DMS79 treated with DMSO at 0.1 percent for 48 hours (cell line): ENCODE measurements around the gene PIGR.

Experiments
- DNase-seq: peaks from one replicate; lab custom pipeline; 2025; lab: John Stamatoyannopoulos, UW

Gene PIGR

GRCh38 chr1:206958144-206958543 is 11.9 kb upstream of the PIGR start:
- no peak for DNase-seq

DNA sequence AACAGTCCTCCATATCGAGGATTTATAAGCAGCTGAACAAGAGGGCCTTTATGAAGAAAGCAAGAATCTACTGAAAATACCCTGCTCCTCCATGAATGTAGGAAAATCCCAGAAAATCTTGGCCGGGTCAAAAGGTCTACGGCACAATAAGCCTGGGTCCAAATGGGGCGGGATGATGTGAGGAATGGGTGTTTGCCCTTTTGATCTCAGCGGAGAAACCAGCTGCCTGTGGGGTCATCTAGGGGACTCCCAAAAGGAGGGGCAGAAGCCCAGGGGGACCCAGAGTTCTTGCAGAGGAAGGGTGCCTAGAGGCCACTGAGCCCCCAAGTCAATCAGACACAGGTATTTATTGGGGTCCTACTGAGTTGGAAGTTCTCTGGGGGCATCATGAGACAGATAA is 11.4 kb upstream of the PIGR start:
- no peak for DNase-seq

DNA sequence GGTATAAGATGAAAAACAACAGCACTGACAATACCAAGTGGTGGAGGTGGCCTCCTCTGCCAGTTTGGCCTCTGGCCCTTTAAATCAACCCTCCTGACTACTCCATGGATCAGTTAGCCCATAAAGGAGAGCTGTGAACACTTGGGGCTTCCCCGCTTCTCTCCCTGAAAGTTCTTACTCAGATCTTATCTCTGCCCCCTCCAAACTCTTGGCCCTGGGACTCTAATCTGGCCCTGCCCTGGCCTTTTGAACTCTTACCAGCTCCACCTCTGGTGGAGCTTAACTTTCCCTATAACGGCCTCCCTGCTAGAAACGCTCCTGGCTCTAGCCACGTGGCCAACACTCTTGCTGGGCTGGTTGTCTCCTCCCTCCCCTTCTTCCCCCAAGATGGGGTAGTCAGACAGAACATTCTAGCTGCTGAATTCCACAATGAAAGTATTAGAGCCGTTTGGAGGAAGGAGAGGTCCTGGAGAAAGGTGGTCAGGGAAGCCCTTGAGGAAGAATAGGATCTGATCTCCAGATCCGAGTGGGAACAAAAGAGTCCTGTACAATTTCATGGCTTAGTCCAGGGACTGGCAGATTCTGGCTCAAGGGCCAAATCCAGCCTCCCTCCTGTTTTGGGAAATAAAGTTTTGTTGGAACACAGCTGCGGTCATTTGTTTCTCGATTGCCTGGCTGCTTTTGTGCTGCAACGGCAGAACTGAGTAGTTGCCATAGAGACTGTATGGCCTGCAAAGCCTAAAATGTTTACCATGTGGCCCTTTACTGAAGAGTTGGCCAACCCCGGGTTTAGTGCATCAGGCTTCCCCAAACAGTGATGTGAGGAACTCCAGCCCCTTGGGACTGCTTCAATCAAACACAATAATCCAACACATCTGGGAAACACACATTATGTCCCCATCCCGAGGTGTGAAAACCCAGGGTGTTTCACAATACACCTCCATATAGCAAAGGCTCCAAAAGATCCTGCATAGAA is 9.5 kb upstream of the PIGR start:
- DNase-seq = peak; percentile 21

DNA sequence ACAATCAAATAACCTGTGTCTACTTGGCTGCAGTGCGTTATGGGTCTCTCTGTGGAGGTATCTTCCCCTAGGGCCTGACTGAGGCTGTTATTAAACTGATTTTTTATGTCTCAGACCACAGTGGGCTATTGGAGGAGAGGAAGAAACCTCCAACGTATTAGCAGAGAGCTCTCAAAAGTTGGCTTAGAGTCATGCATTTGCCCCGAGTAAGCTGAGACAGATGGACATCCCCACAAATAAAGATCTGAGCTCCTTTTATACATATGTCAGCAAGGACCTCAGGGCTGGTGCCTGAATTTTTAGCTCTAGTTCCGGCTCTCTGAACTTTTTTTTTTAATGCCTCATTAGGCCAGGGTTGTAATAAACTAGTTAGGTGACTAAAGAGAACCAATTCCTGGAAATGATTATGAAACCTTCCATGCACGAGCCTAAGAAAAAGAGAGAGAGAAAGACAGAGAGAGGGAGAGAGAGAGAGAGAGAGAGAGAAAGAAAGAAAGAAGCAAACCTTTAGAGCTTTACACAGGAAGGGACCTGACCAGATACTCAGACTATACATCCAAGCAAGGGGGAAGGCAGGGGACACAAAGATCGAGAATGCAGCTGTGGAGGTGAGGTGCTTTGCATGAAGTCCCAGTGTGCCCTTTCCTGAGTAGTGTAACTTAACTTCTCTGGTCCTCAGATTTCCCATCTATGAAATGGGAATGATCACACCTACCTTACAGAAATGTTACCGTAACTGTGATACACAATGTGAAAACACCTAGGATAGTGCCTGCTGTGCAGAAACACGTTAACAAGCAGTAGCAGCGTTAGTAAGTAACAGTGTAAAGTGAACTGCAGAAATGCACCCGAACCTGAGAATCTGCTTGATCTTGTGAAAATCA is 8.4 kb upstream of the PIGR start:
- DNase-seq = no peak

- DNase-seq = no peak
Measured at GRCh38 chr1:206953626-206954025, 7.4 kb upstream of the PIGR start.

DNA sequence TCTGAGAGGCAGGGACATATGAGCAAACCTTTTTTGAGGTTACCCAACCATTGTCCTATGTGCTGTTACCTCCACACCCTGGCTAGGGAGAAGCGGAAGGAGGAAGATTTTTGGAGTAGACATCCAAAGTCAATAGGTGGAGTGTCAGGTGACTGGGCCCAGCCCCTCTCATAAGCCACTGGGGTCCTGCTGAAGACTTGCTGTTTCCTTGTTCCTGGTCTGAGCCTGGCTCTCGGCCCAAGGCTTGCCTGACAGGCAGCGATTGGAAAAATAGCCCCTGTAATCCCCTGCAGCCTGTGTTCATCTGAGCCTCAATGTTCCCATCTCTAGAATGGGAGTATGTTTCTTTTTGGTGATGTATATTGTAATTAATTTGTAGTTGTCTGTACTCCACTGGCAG is 6.9 kb upstream of the PIGR start:
- DNase-seq = no peak

DNA sequence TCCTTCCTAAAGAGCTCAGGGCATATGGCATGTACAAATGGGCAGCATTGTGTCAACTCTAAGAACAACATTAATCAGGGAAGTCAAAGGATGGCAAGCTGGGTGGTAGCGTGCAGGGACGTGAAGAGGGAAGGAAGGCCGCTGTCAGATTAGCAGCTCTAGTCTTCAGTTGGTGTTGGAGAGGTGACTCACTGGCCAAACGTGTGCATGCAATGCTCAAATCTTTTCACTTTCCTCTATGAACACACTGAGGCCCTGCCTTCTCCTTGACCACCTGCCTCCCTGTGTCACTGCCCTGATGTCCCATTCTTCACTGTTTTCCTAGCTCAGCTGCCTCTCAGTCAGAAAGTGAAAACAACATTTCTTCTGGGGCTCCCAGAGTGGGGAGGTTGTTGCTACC is 5.9 kb upstream of the PIGR start:
- DNase-seq = no peak

- DNase-seq = no peak
Measured at GRCh38 chr1:206951318-206952100, 5.2 kb upstream of the PIGR start.

- no peak for DNase-seq
Measured at GRCh38 chr1:206949641-206950040, 3.4 kb upstream of the PIGR start.

DNA sequence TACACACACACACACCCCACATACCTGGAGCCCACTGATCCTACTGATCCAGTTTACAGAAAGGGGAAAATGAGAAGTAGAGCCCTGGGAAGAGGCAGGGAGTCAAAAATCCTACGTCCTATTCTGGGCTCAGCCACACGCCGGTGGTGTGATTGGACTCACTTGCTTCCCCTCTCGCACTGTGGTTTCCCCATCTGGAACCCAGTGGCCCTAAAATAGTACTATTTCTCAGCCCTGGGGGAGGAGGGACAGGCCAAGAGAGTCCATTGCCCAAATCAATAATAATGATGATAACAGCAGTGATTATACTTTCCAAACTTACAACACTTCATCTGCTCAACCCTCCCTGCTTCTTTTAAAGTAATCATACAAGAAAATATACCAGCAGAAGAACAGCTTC is 2.9 kb upstream of the PIGR start:
- no peak for DNase-seq

- no peak for DNase-seq
Measured at GRCh38 chr1:206947255-206947654, 989 bp upstream of the PIGR start.

- no peak for DNase-seq
Measured at GRCh38 chr1:206945779-206946178, 487 bp downstream of the PIGR start.

GRCh38 chr1:206944703-206945102 is 1.6 kb downstream of the PIGR start:
- DNase-seq = no peak

DNA sequence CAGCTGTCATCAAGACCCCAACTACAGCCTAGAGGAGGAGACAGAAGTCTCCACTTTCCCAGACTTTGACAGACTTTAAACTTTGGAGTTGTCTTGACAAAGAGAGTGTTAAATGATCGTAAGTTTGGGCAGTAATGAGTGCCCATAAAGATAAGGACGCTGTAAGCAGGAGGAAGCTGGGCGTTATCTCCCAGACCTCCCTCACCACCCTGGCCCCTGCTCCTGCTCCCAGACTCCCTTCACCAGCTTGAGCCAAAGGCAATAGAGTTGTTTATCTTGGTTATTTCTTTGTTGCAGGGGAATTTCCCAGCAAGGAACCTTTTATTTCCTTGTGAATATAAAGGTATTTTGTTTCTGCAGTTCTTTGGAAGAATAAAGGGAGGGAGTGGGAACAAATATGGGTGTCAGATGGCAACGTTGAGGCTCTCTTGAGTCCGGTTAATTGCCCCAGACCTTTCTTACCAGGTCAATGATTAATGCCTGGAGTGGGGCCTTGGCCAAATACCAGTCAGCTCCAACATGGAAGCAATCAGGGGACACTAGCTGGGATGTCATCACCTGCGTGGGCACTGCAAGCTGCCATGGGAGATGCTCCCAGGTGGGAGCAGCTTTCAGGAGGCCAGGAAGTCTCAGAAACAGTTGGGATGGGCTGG is 4.4 kb downstream of the PIGR start:
- DNase-seq = no peak

- DNase-seq = no peak
Measured at GRCh38 chr1:206940588-206940936, 5.7 kb downstream of the PIGR start.

GRCh38 chr1:206939841-206940587 is 6.3 kb downstream of the PIGR start:
- no peak for DNase-seq

GRCh38 chr1:206939131-206939530 is 7.1 kb downstream of the PIGR start:
- no peak for DNase-seq

DNA sequence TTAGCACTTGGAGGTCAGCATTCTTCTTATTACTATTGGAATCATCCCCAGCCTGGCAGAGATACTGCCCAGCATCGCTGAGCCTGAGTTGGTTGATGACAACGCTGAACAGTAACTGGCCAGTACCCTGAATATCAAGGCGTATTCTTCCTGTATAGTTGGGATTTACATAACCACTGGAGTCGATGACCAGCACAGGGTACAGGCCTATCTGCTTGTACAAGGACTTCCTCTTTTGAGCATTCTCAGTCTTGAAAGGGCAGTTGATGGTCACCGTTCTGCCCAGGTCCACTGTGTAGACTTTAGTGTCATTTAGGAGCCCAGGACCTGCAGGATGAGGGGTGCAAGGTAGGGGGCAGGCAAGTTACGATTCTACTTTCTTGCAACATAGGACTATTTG is 8.8 kb downstream of the PIGR start:
- DNase-seq = no peak

- no peak for DNase-seq
Measured at GRCh38 chr1:206935491-206936067, 10.7 kb downstream of the PIGR start.

DNA sequence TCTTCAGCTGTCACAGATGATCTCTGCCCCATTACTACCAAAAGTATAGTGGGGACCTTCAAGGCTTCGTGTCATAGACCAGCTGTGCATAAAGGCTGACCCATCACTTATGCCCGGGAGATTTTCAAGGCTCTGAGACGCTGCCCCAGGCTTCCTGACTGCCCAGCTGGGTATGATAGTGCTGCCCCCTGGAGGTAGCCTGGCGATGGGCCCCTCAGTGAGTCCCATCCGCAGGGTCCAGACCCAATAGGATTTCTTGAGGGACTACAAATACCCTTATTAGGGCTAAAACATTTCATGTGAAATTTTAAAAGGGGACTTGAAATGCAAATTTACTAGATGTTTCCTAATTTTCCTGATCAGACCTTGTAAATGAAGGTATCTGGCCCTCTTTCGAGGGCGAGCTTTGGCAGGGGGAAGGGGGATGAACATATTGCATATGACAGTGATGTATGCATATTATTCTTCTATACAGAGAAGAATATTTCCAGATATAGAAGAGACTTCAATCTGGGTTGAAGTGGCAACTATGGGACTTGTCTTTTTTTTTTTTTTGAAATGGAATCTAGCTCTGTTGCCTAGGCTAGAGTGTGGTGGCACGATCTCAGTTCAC is 12.8 kb downstream of the PIGR start:
- DNase-seq = no peak
